HepG2 (cell line): ENCODE results near the gene SLC44A4. TPM values are rescaled to one million over a fixed set of nuclear protein-coding genes. Genes with fewer than 3 reads are reported as not detected.

Experiments
- ARID3A ChIP-seq: IDR thresholded peaks from 2 replicates; pipeline ENCODE4 v1.6.1; 2012; ENCODE audit warnings: low read depth, low read length, improper control_type of control experiment
- CC2D1A ChIP-seq: sonication (generic); formaldehyde crosslinking; IDR thresholded peaks from 2 replicates; pipeline ENCODE4 v1.8.1; 2023; ENCODE audit warnings: mild to moderate bottlenecking, missing genetic modification reagents
- MEF2D ChIP-seq: sonication (generic); formaldehyde crosslinking; IDR thresholded peaks from 2 replicates; pipeline ENCODE4 v1.5.1; 2020; ENCODE audit warnings: mild to moderate bottlenecking, missing genetic modification reagents
- MTA1 ChIP-seq: sonication (generic); formaldehyde crosslinking; IDR thresholded peaks from 2 replicates; pipeline ENCODE4 v1.4.0; 2020; ENCODE audit warnings: missing genetic modification reagents, mild to moderate bottlenecking, borderline replicate concordance
- NCOA1 ChIP-seq: sonication (generic); formaldehyde crosslinking; IDR thresholded peaks from 2 replicates; pipeline ENCODE4 v1.9.0; 2021; ENCODE audit warnings: missing genetic modification reagents
- NR3C1 ChIP-seq: sonication (generic); formaldehyde crosslinking; IDR thresholded peaks from 2 replicates; pipeline ENCODE4 v1.4.0; 2020; ENCODE audit warnings: missing genetic modification reagents
- PRDM10 ChIP-seq: sonication (generic); formaldehyde crosslinking; IDR thresholded peaks from 2 replicates; pipeline ENCODE4 v1.4.0; 2020; ENCODE audit warnings: low read depth, missing genetic modification reagents
- TARDBP ChIP-seq: sonication (generic); formaldehyde crosslinking; IDR thresholded peaks from 2 replicates; pipeline ENCODE4 v1.8.0; 2022; ENCODE audit warnings: mild to moderate bottlenecking, missing genetic modification reagents
- ZBTB21 ChIP-seq: sonication (generic); formaldehyde crosslinking; IDR thresholded peaks from 2 replicates; pipeline ENCODE4 v1.4.0; 2020; ENCODE audit warnings: missing genetic modification reagents
- ZFP36L2 ChIP-seq: sonication (generic); formaldehyde crosslinking; IDR thresholded peaks from 2 replicates; pipeline ENCODE4 v1.4.0; 2020; ENCODE audit warnings: missing genetic modification reagents
- ZIK1 ChIP-seq: sonication (generic); formaldehyde crosslinking; IDR thresholded peaks from 2 replicates; pipeline ENCODE4 v1.5.0; 2020; ENCODE audit warnings: mild to moderate bottlenecking, low read depth, missing genetic modification reagents, borderline replicate concordance
- ZKSCAN5 ChIP-seq: sonication (generic); formaldehyde crosslinking; IDR thresholded peaks from 2 replicates; pipeline ENCODE4 v1.5.1; 2020; ENCODE audit warnings: mild to moderate bottlenecking, missing genetic modification reagents
- ZMAT5 ChIP-seq: sonication (generic); formaldehyde crosslinking; IDR thresholded peaks from 2 replicates; pipeline ENCODE4 v1.5.0; 2020; ENCODE audit warnings: mild to moderate bottlenecking, low read depth, missing genetic modification reagents, borderline replicate concordance
- ZNF124 ChIP-seq: sonication (generic); formaldehyde crosslinking; IDR thresholded peaks from 2 replicates; pipeline ENCODE4 v1.4.0; 2020; ENCODE audit warnings: missing genetic modification reagents
- ZNF501 ChIP-seq: sonication (generic); formaldehyde crosslinking; IDR thresholded peaks from 2 replicates; pipeline ENCODE4 v1.5.1; 2020; ENCODE audit warnings: mild to moderate bottlenecking, moderate library complexity, missing genetic modification reagents
- ZNF512 ChIP-seq: sonication (generic); formaldehyde crosslinking; IDR thresholded peaks from 2 replicates; pipeline ENCODE4 v1.4.0; 2020; ENCODE audit warnings: mild to moderate bottlenecking, missing genetic modification reagents
- ZNF550 ChIP-seq: sonication (generic); formaldehyde crosslinking; IDR thresholded peaks from 2 replicates; pipeline ENCODE4 v1.4.0; 2020; ENCODE audit warnings: mild to moderate bottlenecking, missing genetic modification reagents, borderline replicate concordance
- ZNF564 ChIP-seq: sonication (generic); formaldehyde crosslinking; IDR thresholded peaks from 2 replicates; pipeline ENCODE4 v1.8.1; 2023; ENCODE audit warnings: mild to moderate bottlenecking, missing genetic modification reagents
- ZNF577 ChIP-seq: sonication (generic); formaldehyde crosslinking; IDR thresholded peaks from 2 replicates; pipeline ENCODE4 v1.4.0; 2020; ENCODE audit warnings: mild to moderate bottlenecking, low read depth, missing genetic modification reagents, borderline replicate concordance
- ZNF704 ChIP-seq: sonication (generic); formaldehyde crosslinking; IDR thresholded peaks from 2 replicates; pipeline ENCODE4 v1.8.1; 2023; ENCODE audit warnings: mild to moderate bottlenecking, inconsistent platforms, moderate library complexity, missing genetic modification reagents, borderline replicate concordance
- polyA plus RNA-seq, 8 experiments: library from polyadenylated mRNA; depleted of rRNA in 3 of 8; stranded (reverse) in 7 of 8; unstranded in 1 of 8; fragments of >200 nt; fragmentation: Illumina TruSeq in 4 of 8; extraction: Trizol in 4 of 8; gene quantifications; 2 replicates each; pipeline versions ENCODE4 v1.2.1 to v1.2.3, GENCODE V29; 2011 to 2016; ENCODE audit warnings: low read depth in 4 of 8, missing spikeins in 1 of 8, mixed read lengths in 1 of 8; ENCODE audit not compliant: insufficient read depth in 1 of 8
- total RNA-seq, 5 experiments: library from RNA; depleted of rRNA; stranded (reverse); fragments of >200 nt; fragmentation: Illumina TruSeq; extraction: Trizol; gene quantifications; 2 replicates each; pipeline ENCODE4 v1.2.3, GENCODE V29; 2016; ENCODE audit warnings: low read depth in 1 of 5

The SLC44A4 gene
- total and polyA plus RNA-seq, 2 of the 13 experiments (the other 11 are each of a cell fraction or from before 2014, with no cell fraction given) = 3.5 to 5.9 TPM

GRCh38 chr6:31862344-31863235, 16.2 kb downstream of the SLC44A4 start, which contains the start of gene NEU1 (continued):
- TF ChIP-seq ARID3A (no peak; the same call in 1 of the 2 replicates), ZNF577 (CRISPR knock-in tag) (no peak), ZNF704 (CRISPR knock-in tag) (peak; percentile 66), ZNF550 (CRISPR knock-in tag) (no peak; the same call in 1 of the 2 replicates), TARDBP (CRISPR knock-in tag) (peak; percentile 93), MTA1 (CRISPR knock-in tag) (no peak), MEF2D (CRISPR knock-in tag) (peak; percentile 86), NR3C1 (CRISPR knock-in tag) (no peak), PRDM10 (CRISPR knock-in tag) (peak; percentile 63), ZKSCAN5 (CRISPR knock-in tag) (no peak), ZNF512 (CRISPR knock-in tag) (no peak), ZMAT5 (no peak), NCOA1 (CRISPR knock-in tag) (peak; percentile 89; the same call in 1 of the 2 replicates), ZNF124 (CRISPR knock-in tag) (peak; percentile 75; the same call in 1 of the 2 replicates), CC2D1A (CRISPR knock-in tag) (no peak), ZBTB21 (CRISPR knock-in tag) (no peak), ZNF501 (CRISPR knock-in tag) (peak; percentile 86), ZIK1 (CRISPR knock-in tag) (0 out of 2 replicates have a peak, but pooled peaks have one; percentile 52), ZNF564 (CRISPR knock-in tag) (0 out of 2 replicates have a peak, but pooled peaks have one; percentile 7), ZFP36L2 (CRISPR knock-in tag) (peak; percentile 79; the same call in 1 of the 2 replicates)
